Endothelial cell (in vitro differentiated cells): ENCODE data around the gene CACNA1I. TPM values are rescaled to one million over a fixed set of nuclear protein-coding genes. Genes with fewer than 3 reads are reported as not detected.

Experiments used
- DNase-seq: peaks from one replicate; pipeline ENCODE4 v3.0.0; 2021; ENCODE audit warnings: low spot score
- H3K27ac Mint-ChIP-seq: one replicate; pipeline ENCODE4 v1.8.0; 2021; ENCODE audit warnings: mixed read lengths, inconsistent platforms; ENCODE audit not compliant: unreplicated experiment
- H3K27me3 Mint-ChIP-seq: one replicate; pipeline ENCODE4 v1.8.0; 2021; ENCODE audit warnings: mild to moderate bottlenecking, moderate library complexity, mixed read lengths, inconsistent platforms; ENCODE audit not compliant: unreplicated experiment
- H3K36me3 Mint-ChIP-seq: one replicate; pipeline ENCODE4 v1.8.0; 2021; ENCODE audit warnings: mild to moderate bottlenecking, low read depth, mixed read lengths, inconsistent platforms; ENCODE audit not compliant: unreplicated experiment
- H3K4me1 Mint-ChIP-seq: one replicate; pipeline ENCODE4 v1.8.0; 2021; ENCODE audit warnings: mild to moderate bottlenecking, mixed read lengths, inconsistent platforms; ENCODE audit not compliant: unreplicated experiment
- H3K4me3 Mint-ChIP-seq: one replicate; pipeline ENCODE4 v1.8.0; 2021; ENCODE audit warnings: mild to moderate bottlenecking, mixed read lengths, inconsistent platforms; ENCODE audit not compliant: unreplicated experiment
- H3K9me3 Mint-ChIP-seq: one replicate; pipeline ENCODE4 v1.8.0; 2021; ENCODE audit warnings: mixed read lengths, inconsistent platforms; ENCODE audit not compliant: unreplicated experiment
- CTCF ChIP-seq: fragments of 200-600 bp; sonication (generic); IDR thresholded peaks from one replicate; pipeline ENCODE4 v1.5.0; 2021; ENCODE audit warnings: antibody characterized with exemption; ENCODE audit not compliant: unreplicated experiment
- total RNA-seq: library from RNA; stranded (reverse); fragmentation: NEBNext Ultra II Directional; extraction: Animal tissue kit (Norgen Biotek cat#: 25700); gene quantifications from one replicate; pipeline ENCODE4 v1.2.1, GENCODE V29; 2021; ENCODE audit not compliant: unreplicated experiment

The CACNA1I gene
- total RNA-seq, 1 donor from 2014 or later, result 0.10 TPM

DNA sequence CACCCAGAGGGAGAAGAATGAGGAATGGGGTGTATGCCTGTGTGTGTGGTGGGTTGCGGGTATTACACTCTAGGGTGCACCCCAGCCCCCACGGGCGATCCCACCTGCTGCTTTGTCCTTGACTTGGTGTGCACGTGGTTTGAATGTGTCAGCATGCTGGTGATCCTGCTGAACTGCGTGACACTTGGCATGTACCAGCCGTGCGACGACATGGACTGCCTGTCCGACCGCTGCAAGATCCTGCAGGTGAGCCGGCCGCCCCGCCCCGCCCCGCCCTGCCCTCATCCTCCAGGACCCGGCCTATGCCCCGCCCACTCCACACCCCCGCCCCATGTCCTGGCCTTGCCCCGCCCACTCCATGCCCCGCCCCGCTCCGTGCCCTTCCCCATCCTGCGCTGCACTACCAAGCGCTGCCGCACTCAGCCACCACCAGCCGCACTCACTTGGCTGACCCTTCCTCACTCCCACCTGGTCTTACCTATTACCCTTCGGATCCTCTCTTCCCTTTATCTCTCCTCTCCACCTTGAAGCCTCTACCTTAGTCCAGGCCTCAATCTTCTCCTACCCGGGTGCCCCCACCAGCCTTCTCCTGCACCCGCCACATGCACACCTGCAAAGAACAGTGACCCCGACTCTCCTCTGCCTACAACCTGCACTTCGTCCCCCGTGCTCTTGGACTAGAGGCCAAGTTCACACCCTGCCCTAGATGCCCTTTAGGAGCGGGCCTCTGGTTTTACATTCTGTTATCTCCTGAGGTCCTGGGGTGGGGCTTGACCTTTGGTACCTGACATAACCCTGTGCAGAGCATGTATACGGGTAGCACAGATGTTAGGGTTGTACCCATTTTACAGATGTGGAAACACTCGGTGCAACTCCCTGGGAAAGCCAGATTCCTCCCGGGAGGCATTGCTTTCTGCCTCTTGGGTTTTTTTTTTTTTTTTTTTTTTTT is 27.7 kb downstream of the CACNA1I start:
- H3K4me3 Mint-ChIP-seq, result no peak overlapping the region

GRCh38 chr22:39600491-39601179 is 30.1 kb downstream of the CACNA1I start:
- Mint-ChIP-seq H3K27me3 (peaks cover 11% of the 10 kb centered on the region), H3K4me3 (no peak overlapping the region), H3K4me1 (peaks cover 2% of the 10 kb centered on the region), H3K9me3 (peaks cover 4% of the 10 kb centered on the region), H3K27ac (no peak overlapping the region), H3K36me3 (no peaks in the 10 kb centered on the region)
- DNase-seq, result no peak
- TF ChIP-seq CTCF, result no peak

More for the DNA sequence above, 27.7 kb downstream of the CACNA1I start:
- Mint-ChIP-seq H3K36me3 (no peaks in the 10 kb centered on the region), H3K27ac (no peak overlapping the region), H3K4me1 (peaks cover 5% of the 10 kb centered on the region), H3K9me3 (peaks cover 4% of the 10 kb centered on the region), H3K27me3 (peaks cover 10% of the 10 kb centered on the region)
- peak; percentile 80 for DNase-seq
- peak; percentile 13 for TF ChIP-seq CTCF

- peaks cover 2% of the 10 kb centered on the region for H3K4me1 Mint-ChIP-seq
- peaks cover 11% of the 10 kb centered on the region for H3K27me3 Mint-ChIP-seq
- no peak overlapping the region for H3K4me3 Mint-ChIP-seq
- no peaks in the 10 kb centered on the region for H3K36me3 Mint-ChIP-seq
- no peak overlapping the region for H3K27ac Mint-ChIP-seq
- no peak for TF ChIP-seq CTCF
- DNase-seq, result no peak
- H3K9me3 Mint-ChIP-seq, result peaks cover 4% of the 10 kb centered on the region
Observed at GRCh38 chr22:39601180-39601535, 30.6 kb downstream of the CACNA1I start.

DNA sequence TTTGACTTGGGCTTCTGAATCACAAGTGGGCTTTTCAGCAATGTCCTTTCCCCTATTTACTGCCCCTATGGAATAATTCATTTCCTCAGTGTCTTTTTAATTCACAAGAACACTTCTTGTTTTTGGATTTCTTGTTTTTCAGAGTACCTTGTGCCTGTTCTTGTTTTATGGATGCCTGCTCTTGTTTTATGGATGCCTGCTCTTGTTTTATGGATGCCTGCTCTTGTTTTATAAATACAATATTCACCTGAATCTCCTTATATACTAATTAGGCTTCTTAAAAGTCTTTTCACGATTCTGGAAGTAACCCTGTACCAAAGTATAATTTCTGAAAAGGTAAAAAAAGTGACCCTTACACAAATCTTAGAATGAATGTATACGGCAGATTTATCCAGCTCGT is 32.8 kb downstream of the CACNA1I start:
- Mint-ChIP-seq H3K27ac (no peak overlapping the region), H3K9me3 (peaks cover 4% of the 10 kb centered on the region), H3K4me1 (peaks cover 2% of the 10 kb centered on the region), H3K27me3 (peaks cover 7% of the 10 kb centered on the region), H3K36me3 (no peaks in the 10 kb centered on the region), H3K4me3 (no peak overlapping the region)
- no peak for DNase-seq
- TF ChIP-seq CTCF, result no peak

GRCh38 chr22:39610246-39610645 is 39.7 kb downstream of the CACNA1I start:
- DNase-seq, result no peak
- no peak for TF ChIP-seq CTCF
- peaks cover 2% of the 10 kb centered on the region for H3K4me1 Mint-ChIP-seq
- H3K4me3 Mint-ChIP-seq, result no peak overlapping the region
- no peaks in the 10 kb centered on the region for H3K9me3 Mint-ChIP-seq
- peaks cover 4% of the 10 kb centered on the region for H3K27me3 Mint-ChIP-seq
- H3K27ac Mint-ChIP-seq, result no peak overlapping the region
- peaks cover 7% of the 10 kb centered on the region for H3K36me3 Mint-ChIP-seq
